IPS-NIHi11 (cell line): ENCODE results near the gene RASA3.

Experiments
- DNase-seq: peaks from one replicate; pipeline ENCODE4 v3.0.0; 2012; ENCODE audit warnings: mixed read lengths, low spot score

Gene RASA3

DNA sequence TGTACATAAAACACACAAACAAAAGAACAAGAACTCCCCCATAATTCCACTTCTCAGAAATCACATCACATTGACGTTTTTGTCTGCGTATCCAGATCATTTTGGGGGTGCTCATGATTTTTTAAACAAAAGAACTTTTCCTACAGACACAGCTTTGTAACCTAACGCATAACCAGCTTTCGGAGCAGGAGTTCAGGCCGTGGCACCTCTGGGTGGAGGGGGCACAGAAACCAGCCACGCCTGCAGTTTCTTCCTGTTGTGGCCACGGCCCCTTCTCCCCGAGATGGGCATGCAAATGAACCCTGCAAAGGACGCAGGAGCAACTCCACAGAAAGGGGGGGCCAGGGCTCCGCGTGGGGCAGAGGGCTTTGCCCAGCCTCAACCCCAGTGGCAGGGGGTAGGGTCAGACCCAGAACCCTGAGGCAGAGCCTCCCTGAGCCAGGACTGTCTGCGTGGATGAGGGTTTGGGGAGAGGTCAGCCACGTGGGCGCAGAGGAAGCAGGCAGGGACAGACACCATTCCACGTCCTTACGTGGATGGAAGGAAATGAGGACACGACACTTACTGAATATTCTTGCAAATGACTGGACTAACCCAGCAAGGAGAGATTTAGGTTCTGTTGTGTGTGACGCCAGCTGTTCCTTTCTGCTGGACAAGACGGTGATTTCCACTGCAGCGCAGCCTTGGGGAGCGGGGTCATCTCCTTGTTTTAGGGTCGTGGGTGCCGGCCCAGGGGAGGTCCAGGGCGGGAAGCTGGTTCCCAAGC lies 64.4 kb downstream of the RASA3 start:
- DNase-seq: no peak

DNA sequence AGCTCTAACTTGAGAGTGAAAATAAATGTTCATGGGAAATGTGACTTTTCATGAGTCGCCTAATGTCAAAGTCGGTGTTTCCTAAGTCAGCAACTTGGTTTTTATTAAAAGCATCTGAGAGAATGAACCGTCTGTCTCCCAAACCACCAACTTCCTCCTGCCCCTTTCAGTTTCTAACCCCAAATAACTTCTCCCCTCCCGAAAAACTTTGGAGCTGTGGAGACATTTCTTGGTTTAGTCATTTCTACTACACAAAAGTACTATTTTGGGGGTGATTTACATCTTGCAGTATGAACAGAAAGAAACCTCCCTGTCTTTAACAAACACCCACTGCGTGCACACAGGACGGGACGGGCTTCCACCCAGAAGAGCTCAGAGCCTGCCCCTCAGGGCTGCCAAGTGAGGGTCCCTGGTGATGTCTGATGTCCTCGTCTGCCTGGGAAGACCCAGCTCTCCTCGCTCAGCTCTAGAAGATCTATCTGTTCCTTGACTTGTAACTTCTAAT lies 65.0 kb downstream of the RASA3 start:
- DNase-seq: no peak

DNA sequence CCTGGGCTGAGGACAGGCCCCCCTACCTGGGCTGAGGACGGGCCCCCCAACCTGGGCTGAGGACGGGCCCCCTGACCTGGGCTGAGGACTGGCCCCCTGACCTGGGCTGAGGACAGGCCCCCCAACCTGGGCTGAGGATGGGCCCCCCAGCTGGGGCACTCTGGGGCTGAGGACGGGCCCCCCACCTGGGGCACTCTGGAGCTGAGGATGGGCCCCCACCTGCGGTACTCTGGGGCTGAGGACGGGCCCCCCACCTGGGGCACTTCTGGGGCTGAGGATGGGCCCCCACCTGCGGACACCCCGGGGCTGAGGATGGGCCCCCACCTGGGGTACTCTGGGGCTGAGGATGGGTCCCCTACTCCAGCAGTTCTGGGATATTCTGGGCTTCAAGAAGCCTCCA lies 65.5 kb downstream of the RASA3 start:
- no peak for DNase-seq

DNA sequence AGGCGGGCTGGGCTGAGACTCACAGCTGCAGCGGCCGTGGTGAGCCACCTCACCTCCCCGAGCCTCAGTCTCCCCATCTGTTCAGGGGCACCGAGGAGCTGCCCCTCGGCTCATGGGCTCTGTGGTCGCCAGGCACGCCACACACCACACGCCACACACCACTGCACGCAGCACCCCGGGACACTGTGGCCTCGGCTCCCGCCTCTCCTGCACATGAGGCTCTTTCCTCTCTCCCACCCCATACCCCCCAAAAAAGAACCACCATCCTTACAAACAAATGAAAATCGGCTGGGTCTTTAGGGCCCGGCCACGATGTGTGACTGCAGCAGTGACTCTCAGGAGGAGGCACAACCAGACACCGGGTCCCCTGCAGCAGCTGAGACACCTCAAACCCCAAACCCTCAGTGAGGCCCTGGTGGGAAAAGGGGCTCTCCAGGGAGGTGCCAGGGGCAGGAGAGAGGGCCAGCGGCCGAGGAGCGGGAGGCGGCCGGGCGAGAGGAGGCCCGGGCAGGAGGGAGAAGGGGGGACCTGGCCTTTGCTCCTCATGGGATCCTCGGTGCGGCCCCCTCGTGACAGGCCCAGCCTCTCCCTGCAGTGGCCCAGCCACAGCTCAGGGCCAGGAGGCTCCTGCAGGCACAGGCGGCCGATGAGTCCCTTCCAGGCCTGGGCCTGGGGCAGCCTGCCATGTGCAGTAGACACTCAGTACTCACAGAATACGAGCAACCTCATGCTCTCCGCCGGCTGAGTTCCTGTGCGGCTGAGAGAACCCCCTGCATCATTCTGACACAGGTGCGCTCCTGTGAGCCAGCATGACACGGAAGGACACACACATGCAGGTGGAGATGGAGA lies 66.3 kb downstream of the RASA3 start:
- no peak for DNase-seq

DNA sequence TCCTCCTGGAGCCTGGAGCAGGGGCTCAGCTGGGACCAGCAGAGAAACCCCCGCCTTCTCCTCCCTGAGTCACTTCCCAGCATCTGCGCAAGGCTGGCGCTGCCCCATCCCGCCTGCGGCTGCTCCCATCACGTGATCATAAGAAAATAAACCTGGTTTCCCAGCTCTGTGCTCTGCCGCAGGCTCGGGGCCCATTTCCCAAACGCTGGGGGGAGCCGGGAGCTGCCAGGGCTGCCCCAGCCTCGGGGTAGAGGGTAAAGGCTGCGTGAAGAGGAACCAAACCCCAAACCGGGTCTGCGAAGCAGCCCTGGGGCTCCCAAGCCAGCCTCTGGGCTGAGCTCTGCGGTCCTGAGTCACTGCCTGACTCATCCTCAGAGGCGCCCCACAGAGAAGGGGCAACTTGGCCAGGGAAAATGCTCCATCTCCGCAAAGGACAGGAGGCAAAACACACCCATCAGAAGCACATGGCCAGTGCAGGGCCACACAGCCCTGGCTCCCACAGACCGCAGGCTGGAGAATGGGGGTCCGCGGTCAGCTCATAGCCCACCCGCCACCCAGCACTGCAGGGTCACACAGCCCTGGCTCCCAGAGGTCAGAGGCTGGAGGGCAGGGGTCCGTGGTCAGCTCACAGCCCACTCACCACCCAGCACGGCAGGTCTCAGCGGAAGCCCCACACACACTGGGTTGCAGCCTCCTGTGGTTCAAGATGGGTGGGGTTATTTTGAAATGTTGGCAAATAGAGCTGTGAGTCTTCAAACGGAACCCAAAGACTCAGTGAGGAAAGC lies 67.1 kb downstream of the RASA3 start:
- peak; percentile 77 for DNase-seq

DNA sequence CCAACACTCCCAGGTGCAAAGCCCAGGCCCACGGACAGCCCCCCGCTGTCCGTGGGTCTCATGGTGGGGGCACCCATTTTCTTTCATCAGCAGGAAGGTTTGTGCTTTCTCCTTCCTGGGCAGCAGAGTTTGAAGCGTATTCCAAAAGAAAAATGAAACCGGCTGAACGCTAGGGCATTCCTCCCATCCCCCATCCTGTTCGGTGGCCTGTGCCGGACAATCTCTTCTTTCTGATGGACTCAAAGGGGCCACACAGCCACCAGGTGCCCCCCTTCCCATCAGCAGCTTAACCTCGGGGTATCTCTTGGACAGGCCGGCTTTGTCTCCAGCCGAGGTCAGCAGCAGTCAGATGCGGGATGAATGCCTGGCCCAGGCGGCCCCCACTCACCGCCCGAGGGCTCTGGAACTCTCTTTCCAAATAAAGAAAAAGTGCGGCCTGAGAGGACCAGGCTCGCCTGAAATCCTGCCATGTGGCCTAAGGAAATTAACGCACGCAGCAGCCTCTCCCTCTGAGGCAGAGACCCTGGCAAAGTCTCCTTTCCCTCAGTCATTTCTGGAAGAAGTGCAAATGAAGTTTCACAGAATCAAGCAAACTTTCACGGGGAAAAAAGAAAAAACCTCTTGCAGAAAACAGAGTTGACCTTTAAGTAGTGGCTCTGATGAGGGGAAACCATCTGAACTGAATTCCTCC lies 67.8 kb downstream of the RASA3 start:
- no peak for DNase-seq

DNA sequence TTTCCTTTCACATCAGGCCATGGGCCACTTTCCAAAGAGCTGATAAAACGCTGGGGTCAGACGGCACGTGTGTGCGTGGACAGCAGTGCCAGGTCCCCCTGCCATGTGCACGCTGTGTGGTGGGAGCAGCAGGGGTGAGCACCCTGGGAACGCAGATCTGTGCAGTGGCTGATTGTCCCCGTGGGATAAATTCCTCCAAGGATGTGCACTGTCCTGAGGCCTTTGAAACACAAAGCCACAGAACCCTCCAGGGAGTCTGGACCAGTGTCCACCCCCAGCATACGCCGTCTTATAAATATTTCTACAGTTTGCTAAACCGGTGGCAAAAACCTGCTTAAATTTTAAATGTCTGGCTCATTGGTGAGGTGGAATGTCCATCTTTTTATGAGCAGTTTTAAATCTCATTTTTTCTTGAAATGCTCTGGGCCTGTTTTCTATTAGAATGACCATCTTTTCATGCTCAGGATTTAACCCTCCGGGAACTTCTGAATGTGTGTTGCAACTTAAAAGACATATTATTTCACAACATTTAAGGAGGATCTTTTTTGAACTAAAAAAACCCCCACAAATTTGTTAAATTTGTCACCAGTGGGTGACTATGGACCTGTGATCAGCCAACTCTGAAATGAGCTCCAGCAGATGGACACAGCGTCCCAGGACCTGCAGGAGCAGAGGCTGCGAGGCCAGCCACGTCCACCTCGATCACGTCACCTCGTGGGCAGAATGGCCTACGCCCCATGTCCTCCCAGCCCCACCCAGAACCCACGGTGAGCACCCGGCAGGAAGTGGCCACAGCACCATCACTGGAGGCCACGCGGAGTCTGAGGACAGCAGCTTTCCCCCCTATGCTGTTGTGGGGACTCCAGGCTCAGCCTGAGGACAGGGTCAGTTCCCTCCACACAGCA lies 68.6 kb downstream of the RASA3 start:
- DNase-seq: no peak

DNA sequence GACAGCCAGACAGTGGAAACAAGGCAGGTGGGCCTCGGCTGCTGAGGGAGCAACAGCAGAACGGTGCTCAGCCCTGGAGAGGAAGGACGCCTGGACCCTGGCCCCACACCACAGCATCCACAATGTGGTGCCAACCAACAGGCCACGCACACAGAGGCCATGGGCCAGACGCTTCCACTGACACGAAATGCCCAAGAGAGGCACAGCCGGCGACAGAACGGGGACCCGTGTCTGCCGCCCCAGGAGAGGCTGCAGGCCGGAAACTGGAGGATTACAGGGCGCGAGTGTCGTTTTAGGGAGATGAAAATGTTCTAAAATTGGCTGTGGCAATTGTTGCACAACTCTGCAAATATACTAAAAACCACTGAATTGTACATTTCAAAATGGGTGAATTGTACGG lies 69.7 kb downstream of the RASA3 start:
- DNase-seq: no peak

DNA sequence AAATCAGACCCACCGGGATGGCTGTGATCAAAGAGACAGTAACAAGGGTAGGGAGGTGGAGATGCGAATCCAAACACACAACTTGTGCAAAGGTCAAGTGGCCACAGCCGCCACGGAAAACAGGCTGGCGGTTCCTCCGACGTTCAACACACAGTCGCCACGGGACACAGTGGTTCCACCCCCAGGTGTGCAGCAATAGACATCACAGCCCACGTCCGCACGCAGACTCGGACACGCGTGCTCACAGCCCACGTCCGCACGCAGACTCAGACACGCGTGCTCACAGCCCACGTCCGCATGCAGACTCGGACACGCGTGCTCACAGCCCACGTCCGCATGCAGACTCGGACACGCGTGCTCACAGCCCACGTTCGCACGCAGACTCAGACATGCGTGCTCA lies 70.1 kb downstream of the RASA3 start:
- no peak for DNase-seq

DNA sequence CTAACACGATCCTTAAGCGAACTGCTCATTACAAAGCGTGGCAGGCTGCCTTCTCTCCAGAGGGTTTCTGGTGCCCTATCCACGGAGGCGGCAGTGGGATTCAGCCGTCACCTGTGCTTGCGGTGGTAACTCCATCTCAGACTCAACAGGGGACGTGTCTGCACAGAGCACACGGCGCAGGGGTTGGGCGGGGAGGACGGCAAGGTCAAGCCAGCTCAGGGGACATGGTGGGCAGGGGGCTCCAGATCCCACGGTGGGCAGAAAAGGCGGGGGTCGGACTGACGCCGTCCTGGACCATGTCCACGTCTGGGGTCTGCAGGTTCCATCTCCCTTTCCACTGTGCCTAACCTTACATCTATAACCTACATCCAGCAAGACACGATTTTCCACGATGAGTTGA lies 70.7 kb downstream of the RASA3 start:
- DNase-seq: no peak

DNA sequence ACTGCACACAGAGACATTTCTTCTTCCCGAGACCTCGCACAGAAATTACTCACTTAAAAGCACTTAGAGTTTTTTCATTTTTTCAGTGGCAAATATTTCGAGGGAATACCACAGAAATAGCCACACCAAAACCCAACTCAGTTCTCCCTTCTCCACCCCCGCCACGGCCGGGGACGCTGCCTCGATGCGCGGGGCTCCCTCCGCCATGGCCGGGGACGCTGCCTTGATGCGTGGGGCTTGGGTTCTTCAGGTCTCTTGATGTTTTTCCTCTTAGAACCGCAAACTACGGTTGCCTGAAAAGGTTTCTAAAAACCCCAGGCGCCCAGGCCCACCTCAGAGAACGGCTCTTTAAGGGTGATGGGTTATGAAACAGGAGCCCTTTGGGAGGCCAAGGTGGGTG lies 71.4 kb downstream of the RASA3 start:
- no peak for DNase-seq

DNA sequence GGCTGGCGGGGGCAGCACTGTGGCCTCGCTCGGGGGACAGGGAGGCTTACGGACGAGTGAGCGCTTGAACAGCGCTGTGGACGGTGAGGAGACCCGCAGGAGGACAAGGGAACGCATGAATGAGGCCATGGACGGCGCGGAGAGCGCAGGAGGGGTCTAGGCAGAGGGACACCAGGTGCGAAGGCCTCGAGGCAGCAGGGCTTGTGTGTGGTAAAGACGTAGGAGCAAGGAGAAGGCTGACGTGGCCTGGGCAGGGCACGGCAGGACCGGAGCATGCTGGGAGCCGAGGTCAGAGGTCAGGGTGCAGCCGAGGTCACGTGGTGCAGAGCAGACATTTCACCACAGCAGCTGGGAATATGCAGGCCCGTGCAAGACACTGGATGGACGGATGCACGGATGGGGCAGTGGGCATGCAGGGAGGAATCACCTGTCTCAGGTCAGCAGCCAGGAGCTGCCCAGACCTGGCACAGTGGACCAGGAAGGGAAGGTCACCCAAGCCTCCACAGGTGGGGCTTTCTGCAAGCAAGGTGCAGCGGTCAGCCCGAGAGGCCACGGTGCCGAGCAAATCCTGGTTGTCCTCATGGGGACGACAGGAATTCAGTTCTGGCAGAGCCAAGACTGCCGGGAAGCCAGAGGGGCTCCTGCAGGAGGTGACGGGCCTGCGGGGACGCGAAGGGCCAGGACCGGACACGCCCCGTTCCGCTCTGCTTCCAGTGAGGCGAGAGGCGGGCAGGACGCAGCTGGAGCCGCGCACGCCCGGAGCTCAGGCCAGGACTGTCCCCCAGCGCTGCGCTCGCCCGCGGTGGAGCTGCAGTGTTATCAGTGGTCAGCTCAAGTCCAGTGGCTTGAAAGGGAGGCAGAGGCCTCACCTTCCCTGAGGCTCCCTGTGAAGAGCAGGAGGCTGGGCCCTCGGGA lies 72.2 kb downstream of the RASA3 start:
- no peak for DNase-seq

DNA sequence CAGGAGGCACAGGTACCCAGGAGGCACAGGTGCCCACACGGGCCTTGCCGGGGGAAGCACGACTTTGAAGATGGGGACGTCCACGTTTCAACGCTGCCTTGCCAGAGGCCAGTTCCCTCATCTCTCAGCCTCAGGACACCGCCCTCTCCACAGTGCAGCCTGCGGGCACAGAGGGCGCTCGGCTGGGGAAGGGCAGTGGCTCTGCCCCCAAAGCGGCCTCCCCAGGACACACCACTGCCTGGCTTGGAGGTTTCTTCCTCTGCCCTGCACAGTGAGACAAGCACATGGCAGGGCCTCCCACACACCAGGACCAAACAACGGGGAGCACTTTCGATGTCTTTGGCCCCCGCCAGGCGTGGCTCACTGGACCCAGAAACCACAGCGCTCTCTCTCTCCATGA lies 73.0 kb downstream of the RASA3 start:
- no peak for DNase-seq

DNA sequence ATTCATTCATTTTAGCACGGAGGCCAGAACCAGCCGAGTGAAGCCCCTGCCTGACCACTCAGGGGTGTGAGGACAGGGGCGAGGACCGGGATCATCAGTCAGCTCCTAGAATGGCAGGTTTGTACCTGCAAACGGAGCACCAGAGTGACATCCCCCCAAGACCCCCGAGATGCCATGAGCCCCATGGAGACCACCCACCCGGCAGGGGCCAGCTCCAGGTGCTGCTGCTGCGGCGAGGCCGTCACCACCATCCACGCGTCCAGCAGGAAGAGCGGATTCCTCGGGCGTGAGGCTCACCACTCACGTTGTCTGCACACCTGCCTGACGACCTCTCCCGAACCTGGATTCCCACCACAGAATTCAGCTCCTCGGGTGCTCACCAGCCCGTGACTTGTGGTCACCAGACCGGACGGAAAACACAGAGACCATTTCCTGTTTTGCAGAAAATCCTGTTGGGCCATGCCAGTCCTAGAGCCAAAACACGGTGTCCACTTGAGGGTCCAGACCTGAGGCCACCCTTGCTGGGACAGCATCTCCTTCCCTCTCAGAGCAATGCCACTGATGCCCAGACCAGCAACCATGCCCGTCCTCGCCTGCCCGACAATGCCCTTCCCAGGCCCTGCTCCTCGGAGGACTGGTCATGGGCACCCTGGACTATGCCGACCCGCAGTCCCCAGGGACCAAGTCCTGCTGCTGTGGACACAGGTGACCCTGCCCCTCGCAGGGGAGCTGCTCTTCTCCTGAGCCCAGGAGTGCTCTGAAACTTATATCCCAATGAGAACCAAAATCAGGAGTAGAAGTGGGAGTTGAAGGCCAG lies 74.2 kb downstream of the RASA3 start:
- no peak for DNase-seq

DNA sequence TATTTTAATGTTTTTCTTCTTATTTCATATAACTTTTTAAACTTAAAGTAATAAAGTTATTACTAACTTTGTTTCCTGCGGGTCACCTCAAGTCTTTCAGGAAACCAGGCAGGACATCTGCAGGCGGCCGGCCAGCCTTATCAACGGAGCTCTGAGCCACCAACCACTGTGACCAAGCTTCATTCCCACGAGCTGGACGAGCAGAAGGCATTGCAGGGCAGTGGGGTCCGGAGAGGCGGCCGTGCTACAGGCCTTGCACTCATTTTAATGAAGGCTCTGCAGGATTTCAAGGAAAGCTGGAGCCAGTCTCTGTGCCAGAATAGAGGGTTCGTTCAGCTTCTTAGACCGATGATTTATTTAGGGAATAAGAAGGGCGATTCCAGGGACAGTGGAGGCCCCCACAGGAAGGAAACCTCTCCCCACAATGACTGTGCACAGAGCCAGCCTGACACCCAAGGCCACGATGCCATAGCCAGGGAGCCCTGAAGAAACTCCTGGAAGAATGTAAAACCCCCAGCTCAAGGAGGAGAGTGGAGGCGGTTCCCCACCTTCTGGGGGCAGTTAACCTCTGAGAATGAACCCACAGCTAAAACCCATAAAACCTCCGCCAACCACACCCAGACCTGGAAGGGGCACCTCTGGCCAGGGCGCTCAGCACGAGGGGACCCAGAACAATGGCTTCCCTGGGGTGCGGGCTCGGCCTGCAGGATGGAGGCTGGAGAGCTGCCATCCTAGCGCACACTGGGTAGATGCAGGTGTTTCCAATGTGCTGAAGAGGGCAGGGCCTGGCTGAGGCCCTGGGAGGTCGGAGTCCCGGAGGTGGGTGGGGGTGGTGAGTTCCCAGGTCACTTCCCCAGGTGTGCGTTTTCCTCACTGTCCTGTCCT lies 75.0 kb downstream of the RASA3 start:
- DNase-seq: no peak

DNA sequence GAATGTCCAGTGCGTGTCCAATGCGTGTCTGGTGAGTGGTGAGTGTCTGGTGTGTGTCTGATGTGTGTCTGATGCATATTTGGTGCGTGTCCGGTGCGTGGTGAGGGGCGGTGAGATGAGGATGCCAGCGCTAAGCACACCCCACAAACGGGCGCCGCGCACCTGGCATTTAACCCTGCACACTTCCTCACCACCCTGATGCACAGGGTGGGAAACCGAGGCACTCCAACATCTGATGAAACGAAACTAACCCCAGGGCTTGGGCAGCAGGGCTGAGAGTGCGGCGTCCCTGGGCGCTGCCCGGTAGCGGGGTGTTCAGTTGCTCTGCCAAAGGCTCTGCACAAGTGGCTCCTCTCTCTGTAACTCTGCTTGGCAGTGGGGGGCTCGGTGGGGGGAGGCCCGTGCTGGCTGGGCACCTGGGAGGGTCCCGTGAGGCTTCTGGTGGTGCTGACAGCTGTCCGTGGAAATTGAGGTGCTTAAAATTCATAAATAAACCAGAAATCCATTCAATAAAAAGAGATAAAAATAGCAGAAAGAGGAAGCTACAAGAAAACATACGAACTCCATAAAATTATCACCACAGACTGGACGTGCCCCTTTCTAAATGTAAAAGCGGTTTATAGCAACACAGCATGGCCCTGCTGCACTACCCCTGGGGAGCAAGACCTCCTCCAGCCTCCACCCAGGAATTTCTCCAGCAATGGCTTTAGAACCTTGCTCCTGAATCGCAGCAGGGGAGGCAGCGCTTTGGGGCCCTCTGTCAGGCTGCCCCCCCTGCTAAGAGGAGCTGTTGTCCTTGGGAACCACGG lies 76.0 kb downstream of the RASA3 start:
- no peak for DNase-seq

DNA sequence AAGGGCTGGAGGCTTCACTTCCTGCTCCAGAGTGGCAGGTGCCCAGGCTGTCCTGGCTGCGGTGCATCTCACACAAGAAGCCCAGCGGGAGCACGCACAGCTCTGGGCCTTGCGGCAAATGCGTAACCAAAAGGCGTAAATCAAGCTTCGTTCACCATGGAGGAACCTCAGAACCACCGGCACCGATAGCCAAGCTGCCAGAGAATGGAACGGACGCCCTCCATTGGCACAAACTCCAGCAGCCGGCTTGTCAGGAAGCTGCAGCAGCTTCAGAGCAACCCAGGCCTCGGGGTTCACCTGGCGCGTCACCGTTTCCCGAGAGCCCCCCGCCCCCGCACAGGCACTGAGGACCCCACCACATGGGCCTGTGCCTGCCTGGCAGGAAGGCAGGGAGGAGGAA lies 76.7 kb downstream of the RASA3 start:
- no peak for DNase-seq
